GM19043 (cell line): ENCODE data around the gene MMP11.
A peak's percentile ranks its signal among the peaks of the same experiment; 100 is the strongest.

Experiments
- ATAC-seq: cut with Tn5 transposase; IDR thresholded peaks from one replicate; pipeline ENCODE4 v1.9.1; 2021; ENCODE audit warnings: low read depth; ENCODE audit not compliant: unreplicated experiment

Gene MMP11

DNA sequence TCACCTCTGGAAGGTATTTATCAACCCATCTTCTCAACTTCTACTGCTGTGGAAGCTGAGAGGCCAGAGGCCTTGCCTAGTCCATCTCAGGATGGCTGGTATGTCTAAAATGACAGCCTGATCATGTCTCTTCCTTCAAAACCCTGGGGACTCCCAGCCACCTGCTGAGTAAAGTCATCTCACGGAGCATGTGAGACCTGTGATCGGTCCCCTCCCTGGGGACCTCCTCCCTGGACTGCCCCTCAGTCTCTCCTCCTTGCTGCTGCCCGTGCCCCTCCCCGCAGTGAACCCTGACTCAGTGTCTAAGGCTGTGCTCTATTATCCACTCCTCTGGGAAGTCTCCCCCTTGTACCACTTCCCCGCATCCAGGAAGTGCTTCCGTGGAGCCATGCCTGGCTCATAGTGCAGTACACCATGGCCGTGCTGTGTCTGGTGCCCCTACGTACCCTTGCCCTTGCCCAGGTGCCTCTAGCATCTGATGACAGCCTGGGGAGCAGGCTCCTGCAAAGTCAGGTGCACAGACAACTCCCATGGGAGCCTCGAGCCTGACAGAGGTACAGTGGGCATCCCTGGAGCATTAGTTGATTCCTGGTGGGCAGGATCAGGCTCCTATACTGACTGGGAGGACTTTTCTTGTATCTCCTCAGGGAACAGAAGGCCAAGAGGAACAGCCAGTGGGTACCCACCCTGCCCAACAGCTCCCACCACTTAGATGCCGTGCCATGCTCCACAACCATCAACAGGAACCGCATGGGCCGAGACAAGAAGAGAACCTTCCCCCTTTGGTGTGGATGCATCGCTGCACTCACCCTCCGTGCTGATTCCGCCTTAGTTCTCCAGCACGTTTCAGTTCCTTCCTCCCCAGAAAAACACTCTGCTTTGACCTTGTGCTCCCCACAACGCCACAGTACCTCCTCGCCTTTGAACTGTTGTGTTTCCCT lies 27.9 kb downstream of the MMP11 start:
- peak; percentile 44 for ATAC-seq

DNA sequence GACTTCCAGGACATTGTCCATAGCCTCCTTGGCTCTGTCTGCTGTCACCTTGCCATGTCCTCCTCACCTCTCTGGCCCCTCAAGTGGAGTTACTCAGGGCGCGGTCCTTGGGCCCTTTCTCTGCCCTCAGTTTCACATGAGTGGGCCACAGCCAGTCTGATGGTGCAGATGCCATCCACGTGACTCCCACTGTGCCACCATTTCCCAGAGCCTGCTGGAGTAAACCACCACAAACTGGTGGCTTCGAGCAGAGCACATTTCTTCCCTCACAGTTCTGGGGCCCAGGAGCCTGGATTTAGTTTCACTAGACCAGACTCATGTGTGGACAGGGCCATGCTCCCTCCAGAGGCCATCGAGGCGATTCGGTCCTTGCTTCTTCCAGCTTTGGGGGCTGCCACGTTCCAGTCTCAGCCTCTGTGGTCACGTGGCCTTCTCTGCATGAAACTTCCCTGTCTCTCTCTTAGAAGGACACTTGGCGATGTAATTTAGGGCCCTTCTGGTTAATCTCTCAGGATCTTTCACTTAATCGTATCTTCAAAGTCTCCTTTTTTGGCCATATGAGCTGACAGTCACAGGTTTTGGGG lies 28.7 kb downstream of the MMP11 start:
- no peak for ATAC-seq

DNA sequence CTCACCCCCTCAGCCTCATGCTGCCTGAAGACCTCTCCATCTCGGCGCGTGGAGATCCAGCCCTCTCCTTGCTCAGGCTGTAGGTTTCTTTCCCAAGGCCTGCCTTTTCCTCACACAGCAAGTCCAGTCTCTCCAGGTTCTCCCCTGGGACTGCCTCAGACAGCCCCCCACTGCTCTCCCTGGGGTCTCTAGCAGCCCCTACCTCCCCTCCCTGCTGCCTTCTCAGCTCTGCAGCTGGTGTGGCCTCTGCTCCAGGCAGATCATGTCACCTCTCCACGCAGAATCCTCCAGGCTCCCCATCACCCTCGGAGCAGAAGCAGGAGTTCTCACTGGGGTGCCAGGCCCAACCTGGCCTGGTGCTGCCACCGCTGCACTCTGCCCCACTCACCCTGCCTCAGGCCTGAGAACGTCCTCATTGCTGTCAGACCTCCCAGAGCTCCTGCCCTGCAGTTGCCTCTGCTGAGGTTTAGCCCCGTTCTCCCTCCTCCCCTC lies 29.3 kb downstream of the MMP11 start:
- ATAC-seq, result no peak

DNA sequence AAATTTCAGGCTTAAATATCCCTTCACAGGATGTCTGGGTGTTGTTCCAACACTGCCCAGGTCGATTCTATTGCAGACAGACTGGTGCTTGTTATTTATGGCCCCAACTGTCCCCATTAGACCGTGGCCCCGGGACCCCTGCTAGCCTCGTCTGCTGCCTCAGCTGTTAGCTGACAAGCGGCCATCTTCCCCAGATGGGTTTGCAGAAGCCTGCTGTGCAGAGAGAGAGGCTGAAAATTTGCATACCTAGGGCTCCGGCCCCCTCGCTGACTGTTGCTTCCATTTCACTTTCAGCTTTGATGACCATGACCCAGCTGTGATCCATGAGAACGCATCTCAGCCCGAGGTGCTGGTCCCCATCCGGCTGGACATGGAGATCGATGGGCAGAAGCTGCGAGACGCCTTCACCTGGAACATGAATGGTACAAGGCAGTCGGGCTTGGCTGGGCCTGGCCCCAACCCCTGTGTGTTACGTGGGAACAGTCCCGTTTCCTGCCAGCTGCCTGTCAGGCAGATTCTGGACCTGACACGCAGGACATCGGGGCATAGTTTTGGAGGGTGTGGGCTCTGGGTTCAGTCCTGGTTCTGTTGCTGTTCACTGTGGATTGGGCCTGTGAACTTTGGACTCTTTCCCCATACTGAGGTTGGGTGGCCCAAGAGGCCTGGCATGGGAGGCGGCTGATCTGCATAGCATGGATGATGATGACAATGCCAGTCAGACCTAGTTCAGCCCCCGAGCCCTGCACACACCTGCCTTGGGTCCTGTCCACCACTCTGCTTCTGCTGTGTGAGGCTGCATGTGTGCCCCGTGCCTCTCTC lies 30.6 kb downstream of the MMP11 start:
- ATAC-seq, result no peak

DNA sequence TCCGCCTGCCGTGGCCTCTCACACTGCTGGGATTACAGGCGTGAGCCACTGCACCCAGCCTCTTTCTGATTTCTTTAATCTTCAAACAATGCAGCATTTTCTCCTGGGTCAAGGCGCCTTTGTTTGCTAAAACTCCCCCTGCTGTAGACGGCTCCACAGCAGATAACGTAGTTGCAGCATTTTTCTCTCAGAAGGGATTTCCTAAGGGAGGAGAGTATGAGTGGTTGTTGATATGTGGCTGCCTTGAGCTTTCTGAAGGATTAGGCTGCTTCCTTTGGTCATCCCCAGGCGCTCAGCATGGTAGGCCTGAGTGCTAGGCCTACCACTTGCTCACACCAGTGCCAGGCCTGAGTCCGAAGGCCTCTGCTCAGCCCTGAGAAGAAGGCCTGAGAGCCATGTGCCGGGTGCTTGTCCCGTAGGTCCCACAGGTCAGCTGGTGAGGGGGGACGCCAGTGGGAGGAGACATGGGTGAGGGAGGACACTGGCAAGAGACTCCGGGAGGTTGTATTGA lies 32.2 kb downstream of the MMP11 start:
- no peak for ATAC-seq

DNA sequence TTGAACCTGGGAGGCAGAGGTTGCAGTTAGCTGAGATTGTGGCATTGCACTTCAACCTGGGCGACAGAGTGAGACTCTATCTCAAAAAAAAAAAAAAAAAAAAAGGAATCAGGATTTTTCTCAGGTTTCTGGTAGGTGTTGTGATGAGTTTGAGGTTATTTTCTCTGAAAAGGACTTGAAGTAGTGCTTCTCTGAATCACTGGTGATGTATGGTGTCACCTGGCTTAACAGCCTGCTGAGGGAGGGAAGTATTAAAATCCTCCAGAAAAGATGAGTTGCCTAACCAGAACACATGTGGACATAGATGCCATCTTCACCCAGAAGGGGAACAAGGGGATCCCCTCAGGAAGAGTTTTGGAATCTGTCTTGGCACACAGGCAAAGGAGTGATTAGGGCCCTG lies 34.2 kb downstream of the MMP11 start:
- ATAC-seq, result no peak

DNA sequence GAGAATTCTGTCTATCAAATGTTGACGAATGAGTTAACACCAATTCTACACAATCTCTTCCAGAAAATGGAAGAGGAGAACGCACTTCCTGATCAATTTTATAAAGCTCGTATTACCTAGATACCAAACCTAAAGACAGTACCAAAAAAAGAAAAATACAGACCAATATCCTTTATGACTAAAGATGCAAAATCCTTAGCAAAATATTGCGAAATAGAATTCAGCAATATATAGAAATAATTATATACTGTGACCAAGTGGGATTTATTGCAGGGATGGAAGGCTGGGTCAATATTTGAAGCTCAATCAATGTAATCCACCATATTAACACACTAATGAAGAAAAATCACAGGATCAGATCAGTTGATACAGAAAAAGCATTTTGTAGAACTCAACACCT lies 39.7 kb downstream of the MMP11 start:
- ATAC-seq, result no peak

DNA sequence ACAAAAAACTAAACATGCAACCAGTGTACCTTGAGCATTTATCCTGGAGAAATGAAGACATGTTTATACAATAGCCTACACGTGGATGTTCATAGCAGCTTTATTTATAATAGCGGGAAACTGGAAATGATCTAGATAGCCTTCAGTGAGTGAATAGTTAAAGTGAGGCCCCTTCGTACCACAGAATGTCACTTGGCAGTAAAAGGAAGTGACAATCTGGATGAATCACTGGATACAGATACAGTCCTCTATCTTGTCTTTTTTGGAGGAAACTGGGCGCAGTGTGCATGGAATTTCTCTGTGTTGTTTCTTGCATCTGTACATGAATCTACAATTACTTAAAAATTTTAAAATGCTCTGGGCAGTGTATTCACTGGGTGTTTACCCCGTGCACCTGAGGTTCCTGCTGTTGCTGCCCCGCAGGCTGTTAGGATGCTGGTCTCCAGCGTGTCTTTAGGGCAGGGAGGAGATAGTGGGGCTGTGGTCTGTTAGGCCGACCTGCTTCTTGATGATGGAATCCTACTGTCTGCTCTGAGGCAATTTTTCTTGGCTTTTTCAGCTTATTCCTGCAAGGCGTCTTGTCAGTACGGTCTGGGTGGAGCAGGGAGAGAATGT lies 43.0 kb downstream of the MMP11 start:
- no peak for ATAC-seq

DNA sequence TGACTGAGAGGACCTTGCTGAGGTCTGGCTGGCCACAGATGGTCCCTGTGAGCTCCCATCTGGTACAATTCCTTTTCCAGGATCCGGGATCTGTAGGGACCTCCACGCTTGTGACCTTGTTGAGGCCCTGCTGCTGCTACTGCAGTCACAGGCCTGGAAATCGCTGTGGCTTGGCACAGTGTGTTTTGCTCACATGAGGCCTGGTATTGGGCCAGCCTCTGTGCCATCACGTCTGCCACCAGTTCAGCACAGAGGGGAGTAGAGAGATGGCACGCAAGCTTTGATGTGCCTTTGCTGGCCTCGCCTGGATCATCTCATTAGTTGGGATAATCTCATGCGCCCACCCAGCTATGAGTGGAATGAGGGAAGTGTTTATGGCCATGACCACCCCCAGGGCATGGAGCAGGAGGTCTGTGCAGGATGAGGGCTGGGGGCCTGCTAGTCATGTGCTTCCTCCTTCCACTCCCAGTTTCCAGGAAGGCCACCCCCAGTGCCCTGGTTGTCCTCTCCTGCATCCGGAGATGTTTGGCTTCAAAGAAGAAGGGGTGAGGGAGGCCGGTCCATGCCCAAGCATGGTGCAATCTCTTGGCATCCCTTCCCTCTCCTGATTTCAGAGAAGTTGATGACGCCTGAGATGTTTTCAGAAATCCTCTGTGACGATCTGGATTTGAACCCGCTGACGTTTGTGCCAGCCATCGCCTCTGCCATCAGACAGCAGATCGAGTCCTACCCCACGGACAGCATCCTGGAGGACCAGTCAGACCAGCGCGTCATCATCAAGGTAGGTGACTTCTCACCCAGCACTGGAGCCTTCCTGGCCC lies 43.7 kb downstream of the MMP11 start:
- ATAC-seq, result no peak

DNA sequence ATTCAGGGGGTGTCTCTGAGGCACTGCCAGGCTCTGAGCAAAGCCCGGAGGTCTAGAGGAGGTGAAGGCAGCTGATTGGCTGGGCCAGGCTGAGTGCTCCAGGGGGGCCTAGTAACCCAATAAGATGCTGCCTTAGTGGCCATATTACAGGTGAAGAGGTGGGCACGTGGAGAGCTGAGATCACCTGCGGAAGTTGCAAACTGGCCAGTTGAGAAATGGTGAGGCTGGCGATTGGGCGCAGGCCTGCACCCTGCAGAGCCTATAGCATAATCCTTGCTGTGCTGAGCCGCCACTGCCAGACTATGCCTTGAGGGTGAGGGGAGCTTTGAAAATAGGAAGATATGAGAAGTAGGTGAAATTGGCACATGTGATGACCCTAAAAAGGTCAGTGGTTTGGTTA lies 44.5 kb downstream of the MMP11 start:
- no peak for ATAC-seq

DNA sequence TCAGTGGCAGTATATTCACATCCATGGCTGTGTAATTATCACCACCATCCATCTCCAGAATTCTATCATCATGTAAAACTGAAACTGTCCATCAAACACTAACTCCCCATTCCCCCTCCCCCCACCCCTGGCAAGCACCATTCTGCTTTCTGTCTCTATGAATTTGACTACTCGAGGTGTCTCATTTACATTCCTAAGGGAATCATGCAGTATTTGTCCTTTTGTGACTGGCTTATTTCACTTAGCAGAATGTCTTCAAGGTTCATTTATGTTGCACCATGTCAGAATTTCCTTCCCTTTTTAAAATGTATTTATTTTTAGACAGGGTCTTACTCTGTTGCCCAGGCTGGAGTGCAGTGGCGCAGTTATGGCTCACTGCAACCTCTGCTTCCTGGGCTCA lies 45.9 kb downstream of the MMP11 start:
- no peak for ATAC-seq

DNA sequence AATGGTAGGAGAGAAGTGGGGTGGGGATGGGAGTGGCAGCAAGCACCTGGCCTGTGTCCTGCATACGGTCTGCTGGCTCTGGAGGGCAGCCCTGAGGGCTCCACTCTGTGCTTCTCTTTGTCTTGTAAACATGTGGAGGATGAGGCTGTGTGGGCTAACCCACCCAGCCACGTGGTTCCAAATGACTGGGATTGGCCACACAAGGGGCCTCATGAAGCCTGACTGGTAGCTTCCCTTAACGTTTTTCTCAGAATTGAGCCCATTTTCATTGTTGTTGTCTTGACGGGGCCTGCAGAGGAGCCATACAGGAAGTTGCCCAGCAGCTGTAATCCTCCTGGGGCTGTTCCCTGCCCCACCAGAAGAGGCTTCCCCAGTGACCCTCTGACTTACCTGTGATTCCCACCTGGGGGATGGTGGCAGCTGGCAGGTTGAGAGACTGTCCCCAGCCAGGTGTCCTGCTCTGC lies 48.1 kb downstream of the MMP11 start:
- no peak for ATAC-seq

DNA sequence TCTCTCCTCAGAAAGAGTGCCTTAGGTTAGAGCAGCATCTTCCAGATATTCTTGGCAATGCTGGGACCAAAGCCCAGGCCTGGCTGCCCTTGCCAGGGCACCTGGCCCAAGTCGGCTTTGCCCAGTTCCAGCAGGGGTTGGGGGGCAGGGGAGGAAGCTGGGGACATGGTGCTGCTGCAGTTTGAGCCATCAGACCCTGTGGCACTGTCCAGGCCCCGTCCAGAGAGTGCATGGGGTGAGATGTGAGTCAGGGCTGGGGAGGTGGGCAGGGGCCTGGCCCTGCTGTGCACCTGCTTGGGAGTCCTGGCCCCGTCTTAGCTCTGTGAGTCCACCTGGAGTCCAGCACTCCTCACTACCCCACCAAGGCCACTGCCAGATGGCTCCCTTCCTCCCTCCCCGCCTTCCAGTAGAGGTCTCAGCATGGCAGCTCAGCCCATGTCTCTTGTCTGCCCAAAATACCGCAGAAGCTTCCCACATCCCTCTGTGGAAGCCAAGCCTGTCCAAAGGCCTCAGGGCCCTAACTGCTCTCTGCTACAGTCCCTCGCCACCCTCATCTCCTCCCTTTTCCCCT lies 49.5 kb downstream of the MMP11 start:
- no peak for ATAC-seq

DNA sequence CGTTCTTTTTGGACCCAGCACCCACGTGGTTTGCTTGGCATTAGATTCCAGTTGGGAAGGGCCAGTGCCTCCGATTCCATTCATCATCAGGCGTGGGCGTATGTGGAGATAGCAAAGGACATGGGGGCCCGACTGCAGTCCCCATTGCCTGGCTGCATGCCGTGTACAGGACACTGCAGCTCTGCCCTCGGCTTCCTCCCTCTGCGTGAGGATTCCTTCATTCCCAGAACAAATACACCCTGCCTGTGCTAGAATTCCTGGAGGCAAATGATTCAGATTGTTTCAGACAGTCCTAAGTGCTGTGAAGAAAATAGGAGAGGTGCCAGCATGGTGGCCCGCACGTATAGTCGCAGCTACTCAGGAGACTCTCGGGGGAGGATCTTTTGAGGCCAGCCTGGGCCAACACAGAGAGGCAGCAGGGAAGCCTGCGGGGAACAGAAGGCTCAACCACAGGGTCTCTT lies 50.7 kb downstream of the MMP11 start:
- no peak for ATAC-seq

DNA sequence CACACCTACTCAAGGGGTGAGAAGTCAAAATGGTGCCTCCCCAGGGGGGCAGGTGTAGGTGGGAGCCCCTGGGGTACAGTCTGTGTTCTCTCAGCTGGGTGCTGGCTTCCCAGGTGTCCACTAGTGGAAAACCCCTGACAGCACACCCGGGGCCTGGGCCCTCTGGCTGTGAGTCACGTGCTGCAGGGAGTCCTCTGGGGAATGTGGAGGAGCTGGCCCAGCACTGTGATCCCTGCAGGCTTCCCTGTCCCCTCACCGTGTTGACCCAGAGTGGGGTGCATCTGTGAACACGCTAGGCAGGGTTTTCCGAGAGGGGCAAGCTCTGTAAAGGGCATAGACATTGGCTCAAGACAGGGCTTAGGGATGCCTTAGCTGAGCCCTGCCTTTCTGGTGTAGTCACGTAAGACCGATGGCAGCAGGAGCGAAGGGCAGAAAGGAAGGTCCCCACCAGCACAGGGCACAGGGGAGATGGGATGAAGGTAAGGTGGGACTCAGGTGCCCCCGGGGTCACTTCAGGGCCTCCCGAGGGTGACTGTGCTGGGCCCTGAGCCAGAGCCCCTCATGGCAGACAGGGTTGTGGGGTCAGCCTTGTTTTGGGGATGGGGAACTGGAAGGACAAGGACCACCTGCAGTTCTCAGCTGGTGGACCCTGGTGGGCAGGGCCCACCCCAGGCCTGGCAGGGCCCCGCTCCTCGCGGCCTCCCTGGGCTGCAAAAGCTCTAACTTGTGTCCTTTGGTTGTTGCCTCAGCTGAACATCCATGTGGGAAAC lies 52.0 kb downstream of the MMP11 start:
- no peak for ATAC-seq

DNA sequence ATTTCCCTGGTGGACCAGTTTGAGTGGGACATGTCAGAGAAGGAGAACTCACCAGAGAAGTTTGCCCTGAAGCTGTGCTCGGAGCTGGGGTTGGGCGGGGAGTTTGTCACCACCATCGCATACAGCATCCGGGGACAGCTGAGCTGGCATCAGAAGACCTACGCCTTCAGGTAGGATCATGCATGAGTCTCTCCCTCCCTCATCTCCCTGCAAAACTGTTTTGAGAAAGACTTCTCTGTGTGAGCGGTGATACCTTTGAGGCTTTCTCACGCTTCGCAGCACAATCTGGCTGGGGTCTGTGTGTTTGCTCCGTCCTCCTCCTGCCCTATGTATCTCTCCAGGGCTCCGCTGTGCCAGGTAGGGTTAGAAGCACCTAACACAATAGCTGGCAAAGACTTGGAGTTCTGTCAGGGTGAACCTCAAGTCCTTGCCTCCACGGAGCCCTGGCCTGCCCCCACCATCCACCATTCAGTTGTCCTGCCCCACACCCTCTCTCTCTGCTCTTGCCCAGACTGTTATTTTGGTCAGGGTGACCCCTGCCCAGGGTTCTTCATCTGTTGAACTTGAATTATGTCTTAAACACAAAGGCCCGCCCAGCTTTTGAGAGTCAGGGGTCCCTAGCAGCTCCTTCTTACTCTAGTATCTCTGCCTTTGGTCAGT lies 52.7 kb downstream of the MMP11 start:
- no peak for ATAC-seq

DNA sequence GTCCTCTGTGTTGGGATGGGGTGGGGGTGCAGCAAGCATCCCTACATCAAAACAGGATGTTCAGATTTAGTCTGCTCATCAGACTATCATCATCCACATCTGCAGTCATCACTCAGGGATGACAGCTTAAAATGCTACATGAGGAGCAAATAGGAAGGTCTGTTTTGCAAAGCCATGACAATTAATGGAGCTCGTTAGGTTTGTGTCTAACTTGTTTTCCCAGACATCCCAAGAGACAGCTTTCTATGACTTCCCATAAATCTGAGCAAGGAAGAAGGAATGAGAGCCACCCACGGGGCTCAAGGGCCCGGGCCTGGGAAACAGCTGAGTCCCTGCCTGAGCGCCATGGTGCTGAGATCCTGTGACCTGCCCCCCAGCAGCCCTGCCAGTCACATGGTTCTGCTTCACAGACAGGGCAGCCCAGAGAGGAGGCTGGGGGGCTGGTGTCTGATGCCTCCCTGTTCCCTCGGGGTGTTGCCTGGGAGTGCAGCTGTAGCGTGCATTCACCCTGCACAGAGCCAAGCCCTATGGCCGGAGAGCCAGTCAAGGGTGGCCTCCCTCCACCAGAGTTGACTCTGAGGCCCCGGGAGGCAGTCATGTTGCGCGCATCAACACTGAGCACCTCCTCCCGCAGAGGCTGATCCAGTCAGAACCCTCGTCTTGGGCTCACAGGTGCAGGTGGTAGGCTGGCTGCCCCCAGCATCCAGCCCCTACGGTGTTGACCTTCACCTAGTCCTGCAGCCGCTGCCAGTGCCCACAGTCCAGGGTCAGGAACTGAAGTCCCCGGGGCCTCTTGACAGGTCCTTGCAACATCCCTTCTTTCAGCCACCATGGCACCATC lies 54.1 kb downstream of the MMP11 start:
- ATAC-seq, result no peak
